T-cell (primary cell): ENCODE results near the gene PRDM8. TPM values are rescaled to one million over a fixed set of nuclear protein-coding genes. Genes with fewer than 3 reads are reported as not detected.

Experiments
- ATAC-seq, 4 experiments: fragments of 200-7000 bp in 3 of 4; fragments of 150-1000 bp in 1 of 4; cut with Tn5 transposase; replicated peaks in 1 of 4; 1 replicate in 3 of 4; 2 replicates in 1 of 4; pipeline ENCODE4 v1.10.0; 2021; ENCODE audit warnings: moderate library complexity in 3 of 4, mild to moderate bottlenecking in 2 of 4, moderate number of reproducible peaks in 1 of 4
- CTCF ChIA-PET, 2 donors: fragments of 300-600 bp; sonication (Branson Sonifier 250); formaldehyde crosslinking; loops; one replicate each; lab custom pipeline; 2022; ENCODE audit warnings: antibody characterized with exemption in 2 of 2; lab: Charles Lee
- POLR2A ChIA-PET, 2 donors: fragments of 300-600 bp; sonication (Branson Sonifier 250); formaldehyde crosslinking; loops; one replicate each; lab custom pipeline; 2022; ENCODE audit warnings: antibody characterized with exemption in 2 of 2; lab: Charles Lee
- DNase-seq, 35 experiments: peaks; one replicate each; pipeline versions ENCODE4 v3.0.0 to v3.0.0-alpha.2; 2013 to 2023
- H3K27ac ChIP-seq: one replicate; pipeline ENCODE4 v1.5.1; 2013; ENCODE audit warnings: low read length
- H3K27me3 ChIP-seq, 2 experiments: replicated peaks in 1 of 2; 1 replicate in 1 of 2; 2 replicates in 1 of 2; pipeline versions ENCODE4 v1.6.1 to v1.7.0; 2013; ENCODE audit warnings: low read length in 1 of 2, mixed read lengths in 1 of 2; ENCODE audit not compliant: control insufficient read depth in 2 of 2, insufficient read depth in 2 of 2; ENCODE audit errors: extremely low read depth in 1 of 2
- H3K36me3 ChIP-seq, 2 donors: 1 replicate in 1 of 2; 2 replicates in 1 of 2; pipeline versions ENCODE4 v1.6.1 to v1.7.0; 2013; ENCODE audit warnings: low read length in 1 of 2; ENCODE audit not compliant: control insufficient read depth in 2 of 2, insufficient read depth in 1 of 2; ENCODE audit errors: extremely low read depth in 1 of 2
- H3K4me1 ChIP-seq, 2 experiments: 1 replicate in 1 of 2; 2 replicates in 1 of 2; pipeline versions ENCODE4 v1.6.1 to v1.7.0; 2013; ENCODE audit warnings: low read length in 2 of 2, mixed read lengths in 1 of 2; ENCODE audit not compliant: insufficient read depth in 2 of 2, control insufficient read depth in 1 of 2; ENCODE audit errors: extremely low read depth in 1 of 2
- H3K4me3 ChIP-seq, 2 donors: 1 replicate in 1 of 2; 2 replicates in 1 of 2; pipeline versions ENCODE4 v1.5.1 to v1.7.0; 2013; ENCODE audit warnings: mild to moderate bottlenecking in 2 of 2, low read length in 1 of 2, moderate library complexity in 1 of 2; ENCODE audit not compliant: control insufficient read depth in 1 of 2; ENCODE audit errors: extremely low read depth in 1 of 2
- H3K9me3 ChIP-seq: 2 replicates; pipeline ENCODE4 v1.7.0; 2013
- H3K27ac Mint-ChIP-seq, 2 donors: one replicate each; pipeline ENCODE4 v1.8.0; 2020 to 2021; ENCODE audit warnings: mild to moderate bottlenecking in 2 of 2, mixed read lengths in 2 of 2
- H3K27me3 Mint-ChIP-seq, 2 donors: one replicate each; pipeline ENCODE4 v1.8.0; 2021 to 2022; ENCODE audit warnings: mixed read lengths in 2 of 2
- H3K36me3 Mint-ChIP-seq: one replicate; pipeline ENCODE4 v1.8.0; 2021; ENCODE audit warnings: mixed read lengths
- H3K4me1 Mint-ChIP-seq, 3 donors: one replicate each; pipeline ENCODE4 v1.8.0; 2020 to 2022; ENCODE audit warnings: mixed read lengths in 3 of 3, mild to moderate bottlenecking in 1 of 3
- H3K4me3 Mint-ChIP-seq, 3 donors: one replicate each; pipeline ENCODE4 v1.8.0; 2020 to 2022; ENCODE audit warnings: mild to moderate bottlenecking in 3 of 3, mixed read lengths in 3 of 3, moderate library complexity in 3 of 3
- H3K9me3 Mint-ChIP-seq, 3 donors: one replicate each; pipeline ENCODE4 v1.8.0; 2020 to 2022; ENCODE audit warnings: mixed read lengths in 3 of 3
- WGBS: methylation state at CpG from one replicate; pipeline ENCODE4 v1.1.5; 2013; ENCODE audit warnings: missing lambda C conversion rate; ENCODE audit not compliant: insufficient coverage; 5-methylcytosine and 5-hydroxymethylcytosine counted together
- total RNA-seq, 35 experiments: library from RNA in 6 of 35; stranded (reverse) in 6 of 35; fragments of 120-200 nt in 1 of 35; gene quantifications; one replicate each; pipeline versions ENCODE4 v1.2.1 to v1.2.4 and lab custom pipeline; 2013 to 2026

The PRDM8 gene
- total RNA-seq, 5 donors from 2014 or later (not counting 1 experiment from before 2014, with no cell fraction given), result 10.5 to 18.7 (median 14.1) TPM

GRCh38 chr4:80199947-80200346, 2.6 kb downstream of the PRDM8 start:
- CTCF ChIA-PET, result interaction anchor here (0.6 to 2.2 kb wide), 9 partner anchors 10 to 74 kb away, joined by 3 to 9 read pairs (median 4); no protein-coding TSS in a partner anchor
- 79% methylated on average over 4 of the region's 6 CpGs for WGBS
- Mint-ChIP-seq H3K27ac (no peak overlapping the region), H3K36me3 (peaks cover 19% of the 10 kb centered on the region), H3K4me1 (peaks cover 39 to 45% (median 44%) of the 10 kb centered on the region in 3 donors), H3K27me3 (peaks cover 18 to 20% of the 10 kb centered on the region in 2 donors), H3K4me3 (no peak overlapping the region), H3K9me3 (no peaks in the 10 kb centered on the region)
- DNase-seq, result no peak
- no peak for ATAC-seq
- H3K4me3 ChIP-seq, result no peak overlapping the region
- POLR2A ChIA-PET, result no interaction called here
- peaks cover 8 to 42% of the 10 kb centered on the region in 2 experiments for H3K4me1 ChIP-seq
- H3K9me3 ChIP-seq, result no peaks in the 10 kb centered on the region
- H3K36me3 ChIP-seq, result no peaks in the 10 kb centered on the region
- peaks cover 5 to 18% of the 10 kb centered on the region in 2 experiments for H3K27me3 ChIP-seq
- no peak overlapping the region for H3K27ac ChIP-seq

DNA sequence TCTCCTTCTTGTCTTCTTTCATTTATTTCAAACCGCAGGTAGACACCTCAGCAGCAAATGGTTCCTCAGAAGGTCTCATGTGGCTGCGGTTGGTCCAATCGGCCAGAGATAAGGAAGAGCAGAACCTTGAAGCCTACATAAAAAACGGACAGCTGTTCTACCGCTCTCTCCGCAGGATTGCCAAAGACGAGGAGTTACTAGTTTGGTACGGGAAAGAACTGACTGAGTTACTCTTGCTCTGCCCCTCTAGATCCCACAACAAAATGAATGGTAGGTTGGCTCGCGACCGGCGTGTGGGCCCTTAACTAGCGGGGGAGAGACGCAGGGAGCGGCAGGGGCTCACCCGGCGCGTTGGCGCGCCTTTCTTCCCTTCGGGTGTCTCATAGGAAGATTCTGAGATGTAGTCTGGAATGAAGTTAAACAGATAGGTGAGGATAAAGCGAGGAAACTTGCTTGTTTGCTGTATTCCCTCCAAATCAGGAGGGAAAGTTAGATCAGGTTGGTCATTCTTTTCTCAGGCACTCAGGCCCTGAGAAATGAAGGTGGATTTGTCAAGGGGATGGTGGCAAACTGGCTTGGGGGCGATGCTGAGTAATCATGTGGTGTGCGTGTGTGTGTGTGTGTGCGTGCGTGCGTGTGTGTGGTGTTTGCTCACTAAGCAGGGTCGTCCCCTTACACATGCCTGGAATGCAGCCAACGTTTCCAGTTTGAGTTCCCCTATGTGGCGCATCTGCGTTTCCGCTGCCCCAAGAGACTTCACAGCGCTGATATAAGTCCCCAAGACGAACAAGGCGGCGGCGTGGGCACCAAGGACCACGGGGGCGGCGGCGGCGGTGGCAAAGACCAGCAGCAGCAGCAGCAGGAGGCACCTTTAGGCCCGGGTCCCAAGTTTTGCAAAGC, 4.2 kb downstream of the PRDM8 start:
- ChIA-PET CTCF (interaction anchor here (0.6 to 2.2 kb wide), 21 partner anchors 11 to 1249 kb away, joined by 3 to 27 read pairs (median 4); no protein-coding TSS in a partner anchor), POLR2A (interaction anchor here (0.7 to 0.9 kb wide), 3 partner anchors 75 to 676 kb away, joined by 3 to 7 read pairs (median 6); no protein-coding TSS in a partner anchor)
- Mint-ChIP-seq H3K36me3 (peaks cover 7% of the 10 kb centered on the region), H3K9me3 (no peaks in the 10 kb centered on the region), H3K4me3 (peak overlapping the region; percentile 71 to 90 (median 80)), H3K27me3 (peaks cover 9% of the 10 kb centered on the region in 2 donors), H3K4me1 (peaks cover 31 to 32% (median 32%) of the 10 kb centered on the region in 3 donors), H3K27ac (peak overlapping the region; percentile 72 to 76)
- H3K36me3 ChIP-seq, result no peaks in the 10 kb centered on the region
- H3K27me3 ChIP-seq, result peaks cover 5 to 14% of the 10 kb centered on the region in 2 experiments
- H3K4me1 ChIP-seq, result peaks cover 8 to 34% of the 10 kb centered on the region in 2 experiments
- peak; percentile 25 to 35 (median 27) for ATAC-seq
- WGBS, result 34% methylated on average over 32 of the region's 43 CpGs
- no peaks in the 10 kb centered on the region for H3K9me3 ChIP-seq
- peak in 34 of 35 experiments; percentile 30 to 84 (median 56) for DNase-seq
- peak overlapping the region; percentile 58 to 81 for H3K4me3 ChIP-seq
- H3K27ac ChIP-seq, result peak overlapping the region; percentile 81

DNA sequence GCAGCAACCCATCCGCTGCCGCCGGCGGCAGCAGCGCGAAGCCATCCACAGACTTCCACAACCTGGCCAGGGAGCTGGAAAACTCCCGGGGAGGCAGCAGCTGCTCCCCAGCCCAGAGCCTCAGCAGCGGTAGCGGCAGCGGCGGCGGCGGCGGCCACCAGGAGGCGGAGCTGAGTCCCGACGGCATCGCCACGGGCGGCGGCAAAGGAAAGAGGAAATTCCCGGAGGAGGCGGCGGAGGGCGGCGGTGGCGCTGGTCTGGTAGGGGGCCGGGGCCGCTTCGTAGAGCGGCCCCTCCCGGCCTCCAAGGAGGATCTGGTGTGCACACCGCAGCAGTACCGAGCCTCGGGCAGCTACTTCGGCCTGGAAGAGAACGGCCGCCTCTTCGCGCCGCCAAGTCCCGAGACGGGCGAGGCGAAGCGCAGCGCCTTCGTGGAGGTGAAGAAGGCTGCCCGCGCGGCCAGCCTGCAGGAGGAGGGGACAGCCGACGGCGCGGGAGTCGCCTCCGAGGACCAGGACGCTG, 4.9 kb downstream of the PRDM8 start:
- H3K36me3 ChIP-seq, result no peaks in the 10 kb centered on the region
- peaks cover 5 to 6% of the 10 kb centered on the region in 2 experiments for H3K27me3 ChIP-seq
- under 1% methylated on average over 58 of the region's 58 CpGs for WGBS
- H3K4me1 ChIP-seq, result peaks cover 5 to 27% of the 10 kb centered on the region in 2 experiments
- Mint-ChIP-seq H3K27ac (peak overlapping the region; percentile 72 to 76), H3K9me3 (no peaks in the 10 kb centered on the region), H3K4me1 (peaks cover 25 to 27% (median 25%) of the 10 kb centered on the region in 3 donors), H3K27me3 (peaks cover 8 to 9% of the 10 kb centered on the region in 2 donors), H3K36me3 (peaks cover 7% of the 10 kb centered on the region), H3K4me3 (peak overlapping the region; percentile 71 to 90 (median 80))
- peak overlapping the region; percentile 58 to 81 for H3K4me3 ChIP-seq
- DNase-seq, result peak in 34 of 35 experiments; percentile 51 to 87 (median 68)
- no peaks in the 10 kb centered on the region for H3K9me3 ChIP-seq
- H3K27ac ChIP-seq, result peak overlapping the region; percentile 81
- CTCF ChIA-PET, result interaction anchor here (0.6 to 1.9 kb wide), 25 partner anchors 10 to 1417 kb away, joined by 3 to 27 read pairs (median 4); no protein-coding TSS in a partner anchor
- peak; percentile 61 to 73 (median 69) for ATAC-seq
- POLR2A ChIA-PET, result interaction anchor here (0.5 to 1.2 kb wide), 6 partner anchors 29 to 675 kb away, joined by 3 to 7 read pairs (median 4); no protein-coding TSS in a partner anchor

DNA sequence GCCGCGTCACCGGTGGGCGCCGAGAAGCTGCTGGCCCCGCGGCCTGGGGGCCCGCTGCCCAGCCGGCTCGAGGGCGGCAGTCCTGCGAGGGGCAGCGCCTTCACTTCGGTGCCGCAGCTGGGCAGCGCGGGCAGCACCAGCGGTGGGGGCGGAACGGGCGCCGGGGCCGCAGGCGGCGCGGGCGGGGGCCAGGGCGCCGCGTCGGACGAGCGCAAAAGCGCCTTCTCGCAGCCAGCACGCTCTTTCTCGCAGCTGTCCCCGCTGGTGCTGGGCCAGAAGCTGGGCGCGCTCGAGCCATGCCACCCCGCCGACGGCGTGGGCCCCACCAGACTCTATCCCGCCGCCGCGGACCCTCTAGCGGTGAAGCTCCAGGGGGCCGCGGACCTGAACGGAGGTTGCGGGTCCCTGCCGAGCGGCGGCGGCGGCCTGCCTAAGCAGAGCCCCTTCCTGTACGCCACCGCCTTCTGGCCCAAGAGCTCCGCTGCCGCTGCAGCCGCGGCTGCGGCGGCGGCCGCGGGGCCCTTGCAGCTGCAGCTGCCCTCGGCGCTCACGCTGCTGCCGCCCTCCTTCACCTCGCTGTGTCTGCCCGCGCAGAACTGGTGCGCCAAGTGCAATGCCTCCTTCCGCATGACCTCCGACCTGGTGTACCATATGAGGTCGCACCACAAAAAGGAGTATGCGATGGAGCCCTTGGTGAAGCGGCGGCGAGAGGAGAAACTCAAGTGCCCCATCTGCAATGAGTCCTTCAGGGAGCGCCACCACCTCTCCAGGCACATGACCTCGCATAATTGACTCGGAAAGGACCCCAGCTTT, 5.6 kb downstream of the PRDM8 start:
- peak; percentile 64 to 71 (median 68) for ATAC-seq
- DNase-seq, result peak in 34 of 35 experiments; percentile 27 to 71 (median 52)
- H3K4me1 Mint-ChIP-seq, result peaks cover 19 to 20% (median 20%) of the 10 kb centered on the region in 3 donors
- ChIA-PET POLR2A (interaction anchor here (0.5 to 1.2 kb wide), 6 partner anchors 30 to 674 kb away, joined by 3 to 7 read pairs (median 4); no protein-coding TSS in a partner anchor), CTCF (interaction anchor here (0.5 to 1.9 kb wide), 21 partner anchors 9 to 1725 kb away, joined by 3 to 27 read pairs (median 5); no protein-coding TSS in a partner anchor)
- Histone ChIP-seq H3K9me3 (no peaks in the 10 kb centered on the region), H3K4me1 (peaks cover 0 to 20% of the 10 kb centered on the region in 2 experiments), H3K4me3 (peak overlapping the region; percentile 58 to 81), H3K27me3 (peaks cover 5 to 6% of the 10 kb centered on the region in 2 experiments), H3K27ac (no peak overlapping the region), H3K36me3 (no peaks in the 10 kb centered on the region)
- H3K27me3 Mint-ChIP-seq, result peaks cover 4 to 6% of the 10 kb centered on the region in 2 donors
- WGBS, result 1% methylated on average over 88 of the region's 88 CpGs
- peak overlapping the region; percentile 78 to 87 for H3K27ac Mint-ChIP-seq
- H3K36me3 Mint-ChIP-seq, result peaks cover 4% of the 10 kb centered on the region
- peak overlapping the region; percentile 81 to 91 (median 90) for H3K4me3 Mint-ChIP-seq
- no peaks in the 10 kb centered on the region for H3K9me3 Mint-ChIP-seq

- Mint-ChIP-seq H3K27ac (peak overlapping the region in 1 of 2 donors; percentile 36), H3K36me3 (no peaks in the 10 kb centered on the region), H3K9me3 (no peaks in the 10 kb centered on the region), H3K4me3 (no peak overlapping the region), H3K4me1 (peaks cover 15% of the 10 kb centered on the region in 3 donors), H3K27me3 (peaks cover 0 to 4% of the 10 kb centered on the region in 2 donors)
- Histone ChIP-seq H3K4me1 (peaks cover 0 to 18% of the 10 kb centered on the region in 2 experiments), H3K27ac (no peak overlapping the region), H3K9me3 (no peaks in the 10 kb centered on the region), H3K27me3 (peaks cover 2 to 3% of the 10 kb centered on the region in 2 experiments), H3K4me3 (no peak overlapping the region), H3K36me3 (no peaks in the 10 kb centered on the region)
- ChIA-PET POLR2A (interaction anchor here in 1 of 2 donors (0.6 kb wide), 1 partner anchor 220 kb away, joined by 3 read pairs; no protein-coding TSS in a partner anchor), CTCF (interaction anchor here in 1 of 2 donors (0.9 to 1.6 kb wide), 3 partner anchors 11 to 287 kb away, joined by 3 to 4 read pairs (median 3); no protein-coding TSS in a partner anchor)
- ATAC-seq, result no peak
- no peak for DNase-seq
- WGBS, result no CpG with 5 or more reads among the region's 5 CpGs
Measured at GRCh38 chr4:80204433-80205011, 7.2 kb downstream of the PRDM8 start.
